Activated effector memory CD4-positive, alpha-beta T cell treated with anti-CD3 and anti-CD28 coated beads, Interleukin-2, amount 50 U/mL, for 16 hours (primary cell): ENCODE measurements around the gene UBAP2L.
A peak's percentile ranks its signal among the peaks of the same experiment; 100 is the strongest.

Experiments used
- DNase-seq: peaks from one replicate; pipeline ENCODE4 v3.0.0-alpha.2; 2020

UBAP2L gene

GRCh38 chr1:154220071-154220969, at the start of gene UBAP2L:
Gene UBAP2L (plus strand): TSS chr1:154220955. CDS start chr1:154225124, 4,169 bp downstream.
- peak; percentile 100 for DNase-seq

- no peak for DNase-seq
Measured at GRCh38 chr1:154171223-154171583, 49.6 kb upstream of the UBAP2L start.

GRCh38 chr1:154171880-154172279, 48.9 kb upstream of the UBAP2L start:
- DNase-seq: no peak

- no peak for DNase-seq
Measured at GRCh38 chr1:154174654-154175053, 46.1 kb upstream of the UBAP2L start.

GRCh38 chr1:154176337-154176736, 44.4 kb upstream of the UBAP2L start:
- DNase-seq: no peak

GRCh38 chr1:154178013-154178412, 42.7 kb upstream of the UBAP2L start:
- DNase-seq: no peak

GRCh38 chr1:154178911-154179811, 41.6 kb upstream of the UBAP2L start:
- DNase-seq: no peak

- DNase-seq: no peak
Measured at GRCh38 chr1:154179946-154180687, 40.6 kb upstream of the UBAP2L start.

GRCh38 chr1:154181944-154182343, 38.8 kb upstream of the UBAP2L start:
- no peak for DNase-seq

- DNase-seq: peak; percentile 91
Measured at GRCh38 chr1:154182344-154183045, 38.3 kb upstream of the UBAP2L start.

- DNase-seq: peak; percentile 98
Measured at GRCh38 chr1:154183046-154183915, 37.5 kb upstream of the UBAP2L start.

GRCh38 chr1:154186177-154186576, 34.6 kb upstream of the UBAP2L start:
- peak; percentile 87 for DNase-seq

- no peak for DNase-seq
Measured at GRCh38 chr1:154186852-154187501, 33.8 kb upstream of the UBAP2L start.

- no peak for DNase-seq
Measured at GRCh38 chr1:154190550-154190949, 30.2 kb upstream of the UBAP2L start.

GRCh38 chr1:154191990-154192461, 28.7 kb upstream of the UBAP2L start, which contains the start of gene TPM3:
Gene TPM3 (minus strand): TSS chr1:154192100. CDS start chr1:154192018, 82 bp downstream.
- DNase-seq: no peak

- no peak for DNase-seq
Measured at GRCh38 chr1:154192476-154192875, 28.3 kb upstream of the UBAP2L start.

GRCh38 chr1:154193821-154194220, 26.9 kb upstream of the UBAP2L start:
- DNase-seq: no peak

GRCh38 chr1:154198756-154199562, 21.8 kb upstream of the UBAP2L start:
- DNase-seq: no peak

- no peak for DNase-seq
Measured at GRCh38 chr1:154199563-154199879, 21.2 kb upstream of the UBAP2L start.

- peak; percentile 67 for DNase-seq
Measured at GRCh38 chr1:154205778-154206177, 15.0 kb upstream of the UBAP2L start.
